HCT116 (cell line): ENCODE measurements around the gene TMEM45A.

ENCODE experiments used
- EZH2 ChIP-seq: fragments of 200-600 bp; sonication (generic); IDR thresholded peaks from 2 replicates; pipeline ENCODE4 v1.6.1; 2017; ENCODE audit warnings: antibody characterized with exemption, mixed run types
- EZH2phosphoT487 ChIP-seq: fragments of 200-600 bp; IDR thresholded peaks from 2 replicates; pipeline ENCODE4 v1.6.1; 2018; ENCODE audit warnings: antibody characterized with exemption, borderline replicate concordance
- POLR2A ChIP-seq: IDR thresholded peaks from 2 replicates; pipeline ENCODE4 v1.7.0; 2011; ENCODE audit warnings: borderline replicate concordance; ENCODE audit not compliant: insufficient read depth, insufficient read length; ENCODE audit errors: extremely low read depth
- POLR2AphosphoS5 ChIP-seq: IDR thresholded peaks from 2 replicates; pipeline ENCODE4 v1.6.1; 2011; ENCODE audit warnings: mild to moderate bottlenecking, low read depth, low read length, moderate library complexity
- RAD21 ChIP-seq: IDR thresholded peaks from 2 replicates; pipeline ENCODE4 v1.6.1; 2012; ENCODE audit warnings: low read depth, mild to moderate bottlenecking
- TF ChIP-seq, protein P1 (sequence below), 3 experiments: fragments of 200-600 bp in 1 of 3; sonication (generic) in 1 of 3; IDR thresholded peaks in 2 of 3; conservative IDR thresholded peaks in 1 of 3; 2 replicates each; pipeline ENCODE4 v1.5.1; 2012 to 2017; ENCODE audit warnings: low read depth in 2 of 3, low read length in 2 of 3, antibody characterized with exemption in 1 of 3, borderline replicate concordance in 1 of 3, control low read depth in 1 of 3, mild to moderate bottlenecking in 1 of 3, mixed read lengths in 1 of 3, mixed run types in 1 of 3, moderate library complexity in 1 of 3; ENCODE audit not compliant: insufficient read depth in 1 of 3

DNA sequence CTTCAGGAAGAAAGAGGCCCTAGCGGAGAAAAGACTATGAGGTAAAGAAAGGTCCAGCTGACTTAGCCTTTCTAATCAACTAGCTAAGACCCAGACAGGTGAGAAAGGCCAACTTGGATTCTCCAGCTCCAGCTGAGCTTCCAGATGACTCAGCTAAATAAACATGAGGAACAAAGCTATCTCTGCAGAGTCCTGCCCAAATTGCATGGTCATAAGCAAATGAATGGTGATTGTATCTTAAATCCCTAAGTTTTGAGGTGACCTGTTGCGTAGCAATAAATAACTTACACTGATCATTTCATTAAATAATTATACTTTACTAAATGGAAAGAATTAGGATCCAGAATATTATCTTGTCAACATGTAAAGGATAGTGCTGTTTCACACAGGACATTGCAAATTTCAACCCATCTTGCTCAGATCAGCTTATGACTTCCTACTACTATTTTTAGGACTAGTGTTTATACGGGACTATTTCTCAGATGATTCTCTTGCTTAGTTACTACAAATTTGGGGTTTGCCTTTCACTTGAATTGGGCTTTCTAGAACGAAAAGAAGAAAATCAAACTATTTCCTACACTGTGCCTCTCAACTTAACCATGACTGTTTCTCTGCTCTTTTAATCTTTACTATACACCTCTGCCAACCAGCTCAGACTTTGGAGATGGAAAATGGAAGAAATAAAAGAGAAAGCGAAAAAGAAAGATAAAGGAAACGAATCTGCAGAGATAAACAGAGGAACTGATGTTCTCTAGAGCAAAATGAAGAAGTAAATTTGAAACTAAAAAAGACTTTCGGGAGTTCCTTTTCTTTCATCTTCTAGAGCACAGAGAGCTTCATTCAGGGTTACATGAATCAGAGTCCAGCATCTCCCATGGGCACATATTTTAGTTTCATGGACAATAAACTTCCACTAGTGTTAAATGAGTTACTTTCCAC lies 110.4 kb downstream of the TMEM45A start:
- TF ChIP-seq EZH2 (no peak), POLR2AphosphoS5 (no peak), EZH2phosphoT487 (no peak), POLR2A (no peak), RAD21 (no peak)
- TF ChIP-seq, protein P1, sequence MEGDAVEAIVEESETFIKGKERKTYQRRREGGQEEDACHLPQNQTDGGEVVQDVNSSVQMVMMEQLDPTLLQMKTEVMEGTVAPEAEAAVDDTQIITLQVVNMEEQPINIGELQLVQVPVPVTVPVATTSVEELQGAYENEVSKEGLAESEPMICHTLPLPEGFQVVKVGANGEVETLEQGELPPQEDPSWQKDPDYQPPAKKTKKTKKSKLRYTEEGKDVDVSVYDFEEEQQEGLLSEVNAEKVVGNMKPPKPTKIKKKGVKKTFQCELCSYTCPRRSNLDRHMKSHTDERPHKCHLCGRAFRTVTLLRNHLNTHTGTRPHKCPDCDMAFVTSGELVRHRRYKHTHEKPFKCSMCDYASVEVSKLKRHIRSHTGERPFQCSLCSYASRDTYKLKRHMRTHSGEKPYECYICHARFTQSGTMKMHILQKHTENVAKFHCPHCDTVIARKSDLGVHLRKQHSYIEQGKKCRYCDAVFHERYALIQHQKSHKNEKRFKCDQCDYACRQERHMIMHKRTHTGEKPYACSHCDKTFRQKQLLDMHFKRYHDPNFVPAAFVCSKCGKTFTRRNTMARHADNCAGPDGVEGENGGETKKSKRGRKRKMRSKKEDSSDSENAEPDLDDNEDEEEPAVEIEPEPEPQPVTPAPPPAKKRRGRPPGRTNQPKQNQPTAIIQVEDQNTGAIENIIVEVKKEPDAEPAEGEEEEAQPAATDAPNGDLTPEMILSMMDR (IDR thresholded peaks at IDR 0.05 in 2 of 3, conservative IDR thresholded peaks at IDR 0.05 in 1 of 3; ENCODE audit: borderline replicate concordance in 1 of 3, insufficient read depth in 1 of 3, low read depth in 2 of 3, low read length in 2 of 3) = no peak
